Measurements from ENCODE around the gene CLCN3. TPM values are rescaled to one million over a fixed set of nuclear protein-coding genes. Genes with fewer than 3 reads are reported as not detected.

CLCN3 gene
- total and polyA plus RNA-seq, 2 of the 13 experiments (the other 11 are each of a cell fraction or from before 2014, with no cell fraction given): 13.6 to 23.7 TPM

GRCh38 chr4:169757575-169758184 is 137.3 kb downstream of the CLCN3 start, which contains the start of gene HPF1 (continued):
- TF ChIP-seq ZNF275 (CRISPR knock-in tag; IDR thresholded peaks at IDR 0.05; ENCODE audit: borderline replicate concordance) (peak; percentile 70; the same call in 1 of the 2 replicates), ATRX (CRISPR knock-in tag; IDR thresholded peaks at IDR 0.05; ENCODE audit: borderline replicate concordance) (no peak), KDM1A (CRISPR knock-in tag; IDR thresholded peaks at IDR 0.05) (no peak), ZMYM4 (CRISPR knock-in tag; IDR thresholded peaks at IDR 0.05) (peak; percentile 92), PBX2 (CRISPR knock-in tag; IDR thresholded peaks at IDR 0.05) (no peak), NFE2L2 (IDR thresholded peaks at IDR 0.05; ENCODE audit: low read length) (no peak), SUZ12 (IDR thresholded peaks at IDR 0.05; ENCODE audit: low read depth, low read length) (no peak), SNAPC2 (CRISPR knock-in tag; IDR thresholded peaks at IDR 0.05) (no peak), ZNF605 (CRISPR knock-in tag; IDR thresholded peaks at IDR 0.05) (peak; percentile 56; the same call in 1 of the 2 replicates), MYNN (CRISPR knock-in tag; IDR thresholded peaks at IDR 0.05; ENCODE audit: low read depth) (0 out of 2 replicates have a peak, but pooled peaks have one; percentile 51), RAD21 (CRISPR knock-in tag; IDR thresholded peaks at IDR 0.05) (peak; percentile 28), ZSCAN12 (CRISPR knock-in tag; IDR thresholded peaks at IDR 0.05) (no peak), NFRKB (IDR thresholded peaks at IDR 0.05) (no peak), TBL1XR1 (IDR thresholded peaks at IDR 0.05; ENCODE audit: borderline replicate concordance, low read length, partially characterized antibody) (no peak), ZNF382 (CRISPR knock-in tag; IDR thresholded peaks at IDR 0.05; ENCODE audit: borderline replicate concordance) (no peak), ZBTB25 (CRISPR knock-in tag; IDR thresholded peaks at IDR 0.05) (peak; percentile 75), BHLHE40 (IDR thresholded peaks at IDR 0.05; ENCODE audit: low read length) (peak; percentile 95), FOXK1 (CRISPR knock-in tag; IDR thresholded peaks at IDR 0.05; ENCODE audit: borderline replicate concordance, low read depth) (peak; percentile 36; the same call in 1 of the 2 replicates), ZFAT (CRISPR knock-in tag; conservative IDR thresholded peaks at IDR 0.05) (no peak), ZNF766 (CRISPR knock-in tag; IDR thresholded peaks at IDR 0.05; ENCODE audit: borderline replicate concordance) (no peak), THAP7 (CRISPR knock-in tag; IDR thresholded peaks at IDR 0.05) (peak; percentile 62; the same call in 1 of the 2 replicates), SP4 (CRISPR knock-in tag; IDR thresholded peaks at IDR 0.05) (peak; percentile 81), ZBTB3 (CRISPR knock-in tag; IDR thresholded peaks at IDR 0.05; ENCODE audit: borderline replicate concordance, low read depth) (no peak), ATF6 (CRISPR knock-in tag; conservative IDR thresholded peaks at IDR 0.05) (peak; percentile 53; the same call in 1 of the 2 replicates), GABPB1 (CRISPR knock-in tag; IDR thresholded peaks at IDR 0.05) (peak; percentile 96), MXD4 (CRISPR knock-in tag; IDR thresholded peaks at IDR 0.05) (peak; percentile 44; the same call in 1 of the 2 replicates)

Data from HepG2 (cell line).